Fibroblast of skin of left biceps (primary cell): Measurements from ENCODE around the gene GATAD2A.
"Not testable (repeated sequence)": the region's sequence is repeated elsewhere in the genome, so short reads cannot be mapped to it uniquely, and the experiment has no call there.

ENCODE experiments used
- DNase-seq, 2 experiments: peaks; one replicate each; pipeline ENCODE4 v3.0.0-alpha.2; 2013; ENCODE audit warnings: low read depth in 2 of 2

GATAD2A gene

DNA sequence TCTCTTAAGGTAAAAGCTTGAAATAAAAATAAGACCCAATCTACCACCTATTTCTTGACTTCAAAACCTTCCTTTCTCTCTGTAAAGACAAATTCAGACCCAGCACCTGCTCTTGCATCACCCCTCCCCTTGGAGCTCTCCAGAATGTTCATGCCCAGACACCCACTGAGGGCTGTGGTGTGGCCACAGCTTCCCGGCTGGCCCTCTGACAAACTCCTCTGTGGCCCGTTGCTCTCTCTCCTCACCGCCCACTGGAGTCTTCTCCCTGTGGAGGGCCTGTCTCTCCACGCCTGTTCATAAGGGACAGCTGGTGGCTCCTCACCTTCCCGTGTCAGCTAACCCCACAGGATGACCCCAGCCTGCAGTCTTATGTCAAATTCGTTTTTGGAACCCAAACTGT, 60.7 kb downstream of the GATAD2A start:
- DNase-seq = no peak

DNA sequence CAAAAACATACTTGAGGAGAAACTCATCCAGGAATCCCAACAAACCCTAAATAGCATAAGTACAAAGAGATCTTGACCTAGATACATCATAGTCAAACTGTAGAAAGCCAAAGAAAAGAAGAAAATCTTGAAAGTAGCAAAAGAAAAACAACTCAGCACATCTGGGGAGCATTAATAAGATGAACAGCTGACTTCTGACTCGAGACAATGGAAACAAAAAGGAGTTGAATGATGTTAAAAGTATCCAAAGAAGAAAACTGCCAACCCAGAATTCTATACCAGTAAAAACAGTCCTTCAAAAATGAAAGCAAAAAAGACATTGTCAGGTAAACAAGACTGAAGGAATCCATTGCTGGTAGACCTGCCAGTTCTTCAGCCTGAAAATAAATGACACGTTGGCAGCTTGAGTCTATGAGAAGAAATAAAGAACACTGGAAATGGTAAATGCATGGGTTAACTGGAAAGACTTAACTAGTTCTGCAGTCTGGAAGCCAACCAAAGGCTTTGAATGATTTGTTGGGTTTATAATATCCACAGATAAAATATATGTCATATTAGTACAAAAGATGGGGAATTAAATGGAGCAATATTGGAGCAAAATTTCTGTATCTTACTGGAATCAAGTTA, 63.1 kb downstream of the GATAD2A start:
- no peak for DNase-seq

DNA sequence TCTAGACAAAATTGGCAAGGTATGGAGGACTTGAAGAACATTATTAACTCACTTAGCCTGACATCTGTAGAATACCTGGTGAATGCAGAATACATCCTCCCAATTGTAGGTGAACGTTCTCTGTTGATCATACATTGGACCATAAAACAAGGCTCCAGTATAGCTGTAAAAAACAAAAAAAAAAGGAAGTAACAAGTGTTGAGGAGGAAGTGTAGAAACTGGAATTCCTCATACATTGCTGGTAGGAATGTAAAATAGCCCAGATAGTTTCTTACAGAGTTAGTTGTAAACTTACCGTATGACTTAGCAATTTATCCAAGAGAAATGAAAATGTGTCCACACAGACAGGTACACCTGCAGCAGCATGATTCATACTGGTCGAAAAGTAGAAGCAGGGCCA, 65.1 kb downstream of the GATAD2A start:
- DNase-seq = no peak

DNA sequence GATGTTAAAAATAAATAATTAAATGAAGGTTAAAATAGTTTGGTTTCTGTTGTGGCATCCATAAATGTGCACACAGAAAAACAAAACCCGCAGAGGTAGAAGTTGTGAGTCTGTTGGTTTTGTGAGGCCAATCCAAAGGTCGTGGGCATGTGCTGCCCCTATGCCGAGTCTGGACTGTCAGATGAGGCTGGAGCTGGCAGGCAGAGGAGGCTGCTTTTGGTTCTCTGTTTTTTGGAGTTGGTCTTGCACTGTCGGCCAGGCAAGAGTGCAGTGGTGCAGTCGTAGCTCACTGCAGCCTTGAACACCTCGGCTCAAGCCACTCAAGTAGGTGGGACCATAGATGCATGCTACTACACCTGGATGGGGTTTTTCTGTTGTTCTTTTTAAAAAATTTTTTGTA, 66.2 kb downstream of the GATAD2A start:
- DNase-seq = no peak

DNA sequence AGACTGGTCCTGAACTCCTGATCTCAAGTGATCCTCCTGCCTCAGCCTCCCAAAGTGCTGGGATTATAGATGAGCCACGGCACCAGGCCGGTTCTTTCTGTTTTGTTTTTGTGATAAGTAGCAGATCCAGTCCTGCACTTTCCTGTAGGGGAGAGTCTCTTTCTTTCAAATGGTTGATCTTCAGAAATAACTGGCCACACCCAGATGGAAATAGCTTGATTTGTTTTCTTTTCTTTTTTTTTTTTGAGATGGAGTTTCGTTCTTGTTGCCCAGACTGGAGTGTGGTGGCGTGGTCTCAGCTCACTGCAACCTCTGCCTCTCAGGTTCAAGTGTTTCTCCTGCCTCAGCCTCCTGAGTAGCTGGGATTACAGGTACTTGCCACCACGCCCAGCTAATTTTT, 66.6 kb downstream of the GATAD2A start:
- DNase-seq = not testable (repeated sequence)

DNA sequence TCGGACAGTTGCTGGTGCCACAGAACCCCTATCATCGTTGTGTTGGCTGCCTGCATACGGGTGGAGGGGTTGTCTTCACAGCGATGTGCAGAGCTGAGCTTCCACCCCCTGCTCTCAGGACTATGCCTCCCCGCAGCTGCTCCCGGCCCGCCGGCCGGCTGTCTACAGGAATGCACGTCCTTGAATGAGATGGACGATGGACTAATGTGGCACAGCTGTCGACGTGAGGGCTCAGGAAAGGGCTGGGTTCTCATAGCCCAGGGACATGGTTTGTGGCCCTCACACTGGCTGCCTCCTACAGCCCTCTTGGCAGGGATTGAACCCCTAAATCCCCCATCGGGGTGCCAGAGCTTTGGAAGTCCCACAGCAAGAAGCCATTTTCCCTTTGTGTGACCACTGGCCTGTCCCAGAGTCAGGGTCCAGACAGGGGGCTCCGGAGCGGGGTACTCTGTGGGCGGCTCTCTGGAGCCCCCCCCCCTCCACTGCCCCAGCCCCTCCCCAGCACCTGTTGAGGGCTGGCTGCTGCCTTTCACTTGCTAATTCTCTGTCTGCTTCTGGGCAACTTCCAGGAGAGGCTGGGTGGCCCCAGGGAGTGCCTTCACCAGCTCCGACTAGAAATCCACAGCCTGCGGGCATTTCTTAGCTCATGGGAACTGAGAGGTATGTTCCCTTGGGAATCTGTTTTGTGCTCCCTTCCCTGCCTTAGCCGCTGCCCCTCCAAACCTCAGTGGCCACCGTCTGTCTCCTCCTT, 69.7 kb downstream of the GATAD2A start:
- no peak for DNase-seq

DNA sequence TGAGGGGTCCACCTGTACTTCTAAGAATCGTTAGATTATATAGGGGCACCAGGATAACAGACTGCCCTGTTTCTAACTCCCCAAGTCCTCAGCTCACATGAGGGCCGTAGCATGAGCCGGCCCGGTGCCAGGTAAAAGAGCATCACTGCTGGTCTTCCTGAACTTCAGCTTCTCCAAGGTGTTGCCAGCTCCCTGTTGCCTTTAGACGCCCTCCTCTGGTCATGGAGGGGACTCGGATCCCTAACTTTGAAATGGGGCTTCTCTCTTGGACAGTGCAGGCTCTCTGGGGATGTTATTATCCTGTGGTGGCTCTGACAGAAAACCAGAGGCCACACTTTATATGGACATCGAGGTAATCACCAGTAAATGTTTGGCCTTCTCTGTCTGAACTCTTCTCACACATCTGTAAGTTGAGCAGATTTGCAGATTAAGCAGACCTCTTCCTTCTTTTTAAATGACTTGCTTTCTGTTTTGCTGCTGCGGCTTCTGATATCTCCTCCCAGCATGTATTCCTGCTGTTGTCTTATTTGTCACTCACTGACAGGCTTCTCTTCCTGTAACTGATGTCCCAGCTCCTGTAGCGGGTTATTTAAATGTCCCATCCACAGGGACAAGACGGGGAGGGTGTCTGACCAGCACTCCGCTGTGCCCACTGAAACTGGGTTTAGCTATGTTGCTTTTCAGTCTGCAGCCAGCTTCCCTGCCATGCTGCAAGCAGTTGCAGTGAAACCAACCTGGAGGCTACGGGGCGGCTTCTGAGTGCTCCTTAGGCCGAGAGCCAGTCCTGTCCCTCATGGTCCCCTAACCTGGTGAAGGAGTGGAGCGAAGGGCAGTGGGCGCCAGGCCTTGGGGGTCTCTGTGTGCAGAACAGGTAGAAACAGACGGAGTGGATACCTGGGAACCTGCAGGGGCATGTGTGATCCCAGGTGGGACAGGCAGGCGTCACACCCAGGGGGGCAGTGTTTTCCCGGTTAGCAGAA, 70.7 kb downstream of the GATAD2A start:
- DNase-seq = no peak

DNA sequence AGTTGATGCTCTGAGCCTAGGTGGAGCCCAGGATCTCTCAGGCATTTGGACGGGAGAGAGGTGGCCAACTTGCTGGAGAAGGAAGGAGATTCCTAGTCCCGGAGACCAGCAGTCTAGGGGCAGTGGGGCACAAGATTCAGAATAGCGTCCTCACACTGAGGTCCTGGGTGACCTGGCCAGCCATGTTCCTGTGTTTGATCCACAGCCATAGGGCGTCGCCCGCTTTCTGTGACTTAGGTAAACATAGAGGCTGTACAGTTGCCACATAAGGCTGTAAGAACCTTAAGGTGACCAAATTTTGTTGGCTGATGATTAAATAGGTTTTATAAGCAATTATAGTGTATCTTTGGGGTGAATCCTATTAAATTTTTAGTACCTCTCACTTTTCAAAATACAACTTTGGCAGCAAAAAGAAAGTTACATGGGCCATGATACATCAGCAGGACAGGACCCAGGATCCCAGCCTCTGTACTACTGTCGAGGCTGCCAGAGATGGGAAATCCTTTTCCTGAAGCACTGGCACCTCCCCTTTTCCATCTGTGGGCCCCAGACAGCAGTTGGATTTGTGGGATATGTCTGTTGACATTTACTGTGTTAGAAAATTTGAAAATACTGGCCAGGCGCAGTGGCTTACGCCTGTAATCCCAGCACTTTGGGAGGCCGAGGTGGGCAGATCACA, 72.4 kb downstream of the GATAD2A start:
- no peak for DNase-seq

DNA sequence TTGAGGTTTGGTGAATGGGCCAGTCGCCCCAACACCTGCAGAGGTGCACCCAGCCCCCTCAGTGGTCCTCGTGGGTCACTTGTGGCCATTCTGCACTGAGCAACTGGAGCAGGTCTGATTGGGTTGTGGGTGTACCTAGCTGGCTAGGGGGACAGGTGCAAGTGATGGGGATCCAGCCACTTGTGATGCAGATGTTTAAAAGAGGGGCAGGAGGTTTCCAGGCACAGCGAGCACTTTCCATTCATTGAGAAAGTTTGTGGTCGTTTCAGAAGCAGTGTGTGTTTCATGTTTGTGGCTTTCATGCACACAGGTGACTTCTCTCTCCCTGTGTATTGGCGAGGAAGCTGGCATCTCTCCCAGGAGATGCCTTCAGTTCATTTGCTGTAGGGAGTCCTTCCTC, 75.2 kb downstream of the GATAD2A start:
- DNase-seq = no peak

DNA sequence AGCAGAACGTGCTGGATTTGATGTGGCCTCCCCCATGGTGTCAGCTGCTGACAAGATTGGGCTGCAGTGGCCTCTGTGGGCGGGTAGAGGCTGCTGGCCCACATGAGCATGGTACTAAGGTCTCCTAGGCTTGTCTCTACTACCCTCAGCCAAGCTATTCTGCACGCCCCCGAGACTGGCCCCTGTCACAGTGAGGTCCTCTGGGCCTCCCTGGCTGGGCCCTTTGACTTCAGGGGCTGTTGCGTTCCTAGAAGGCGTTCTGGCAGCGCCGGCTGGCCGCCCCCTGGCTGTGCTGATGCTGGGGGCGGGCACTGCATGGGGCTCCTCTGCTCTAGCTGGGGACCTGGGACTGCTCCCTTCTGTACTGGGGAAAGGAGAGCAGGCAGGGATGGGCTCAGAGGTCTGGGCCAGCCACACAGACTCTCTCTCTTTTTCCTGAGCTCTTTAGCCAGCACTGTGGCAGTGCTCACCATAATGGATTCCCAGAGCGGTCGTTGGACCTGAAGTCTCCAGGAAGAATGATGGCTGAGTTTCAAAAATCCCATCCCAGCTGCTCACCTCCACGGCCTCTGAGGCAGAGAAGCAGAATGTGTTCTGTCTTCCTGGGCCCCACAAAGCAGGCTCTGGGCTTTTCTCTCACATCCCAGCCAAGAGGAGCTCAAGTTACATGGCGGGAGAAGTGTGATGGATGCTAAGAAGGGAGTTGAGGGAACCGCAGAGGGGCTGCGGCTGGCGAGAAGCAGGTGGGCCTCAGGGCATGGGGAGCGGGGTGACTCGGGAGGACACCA, 77.5 kb downstream of the GATAD2A start:
- DNase-seq = no peak

DNA sequence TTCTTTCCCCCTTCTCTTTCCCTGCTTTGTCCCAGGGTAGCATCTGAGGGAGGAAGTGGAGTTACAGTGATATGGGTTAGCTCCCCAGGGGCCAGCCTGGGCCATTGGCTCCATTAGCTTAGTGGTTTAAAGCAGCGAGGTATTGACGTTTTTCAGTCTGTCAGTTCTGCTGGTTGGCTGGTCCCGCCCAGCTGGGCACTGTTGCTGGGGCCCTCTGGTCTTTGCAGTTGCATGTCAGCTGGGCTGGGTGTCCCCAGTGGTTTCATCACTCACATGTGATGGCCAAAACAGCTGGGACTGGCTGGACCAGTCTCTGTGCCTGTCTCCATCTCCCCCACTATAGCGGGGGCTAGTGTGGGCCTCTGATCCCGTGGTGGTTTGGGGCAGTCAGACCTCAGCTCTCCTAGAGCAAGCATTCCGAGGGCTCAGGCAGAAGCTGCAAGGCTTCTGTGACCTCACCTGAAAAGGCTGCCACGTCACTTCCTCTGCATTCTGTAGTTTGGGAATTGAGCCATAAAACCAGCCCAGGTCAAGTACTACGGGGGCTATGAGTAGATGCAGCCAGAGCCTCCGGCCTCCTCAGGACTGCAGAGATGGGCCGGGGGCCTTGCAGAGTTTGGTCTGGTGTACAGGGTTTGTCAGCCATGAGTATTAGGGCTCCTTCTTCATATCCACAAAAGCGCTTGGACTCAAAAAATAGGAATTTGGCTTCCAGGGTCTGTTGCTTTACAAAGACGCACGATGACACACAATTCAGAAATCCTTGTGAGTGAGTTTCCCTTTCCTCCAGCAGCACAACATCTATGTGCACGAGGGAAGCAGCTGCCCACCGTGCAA, 79.9 kb downstream of the GATAD2A start:
- no peak for DNase-seq

DNA sequence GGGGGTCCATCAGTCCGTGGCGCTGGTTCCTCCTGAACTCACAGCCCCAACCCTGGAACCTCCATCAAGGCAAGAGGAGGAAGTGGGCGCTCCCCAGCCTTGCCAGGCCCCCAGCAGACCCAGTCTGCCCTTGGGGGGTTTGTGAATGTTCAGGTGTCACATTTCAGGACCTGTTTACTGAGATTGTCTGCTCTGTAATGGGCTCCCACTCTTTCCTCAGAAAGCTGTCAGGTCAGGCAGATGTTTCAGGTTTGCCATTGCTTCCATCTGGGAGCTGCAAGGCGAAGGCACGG, 80.5 kb downstream of the GATAD2A start:
- no peak for DNase-seq

DNA sequence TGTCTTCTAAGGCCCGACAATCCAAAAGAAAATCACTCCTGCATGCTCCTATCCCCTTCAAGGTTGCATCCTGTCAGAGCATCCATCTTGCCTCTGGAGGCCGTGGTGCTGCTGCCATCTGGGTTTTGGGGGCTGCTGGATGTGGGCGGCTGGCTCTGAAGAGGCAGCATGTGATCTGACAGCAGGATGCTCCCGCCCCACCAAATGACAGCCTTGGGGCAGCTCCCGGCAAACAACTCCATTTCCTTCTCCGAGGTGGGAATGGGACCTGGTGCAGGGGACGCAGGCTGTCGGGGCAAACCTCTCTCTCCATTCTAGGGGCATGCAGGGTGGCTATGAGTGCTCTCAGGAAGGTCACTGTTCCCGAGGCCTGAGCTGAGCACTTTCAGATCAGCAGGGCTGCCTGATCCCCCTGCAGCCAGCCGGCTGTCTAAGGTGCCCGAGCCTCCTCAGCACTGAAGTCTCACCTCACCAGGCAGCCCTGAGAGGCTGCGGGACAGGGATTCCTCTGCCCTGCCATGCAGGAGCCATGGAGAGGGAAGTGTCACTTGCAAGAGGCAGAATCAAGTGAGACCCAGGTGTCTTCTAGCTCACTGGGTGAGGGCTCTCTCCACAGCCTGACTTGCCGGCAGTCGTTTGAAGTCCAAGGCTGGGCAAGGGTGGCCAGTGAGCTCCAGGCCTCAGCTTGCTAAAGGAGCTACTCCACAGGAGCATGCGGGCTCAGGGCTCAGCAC, 81.0 kb downstream of the GATAD2A start:
- DNase-seq = no peak

DNA sequence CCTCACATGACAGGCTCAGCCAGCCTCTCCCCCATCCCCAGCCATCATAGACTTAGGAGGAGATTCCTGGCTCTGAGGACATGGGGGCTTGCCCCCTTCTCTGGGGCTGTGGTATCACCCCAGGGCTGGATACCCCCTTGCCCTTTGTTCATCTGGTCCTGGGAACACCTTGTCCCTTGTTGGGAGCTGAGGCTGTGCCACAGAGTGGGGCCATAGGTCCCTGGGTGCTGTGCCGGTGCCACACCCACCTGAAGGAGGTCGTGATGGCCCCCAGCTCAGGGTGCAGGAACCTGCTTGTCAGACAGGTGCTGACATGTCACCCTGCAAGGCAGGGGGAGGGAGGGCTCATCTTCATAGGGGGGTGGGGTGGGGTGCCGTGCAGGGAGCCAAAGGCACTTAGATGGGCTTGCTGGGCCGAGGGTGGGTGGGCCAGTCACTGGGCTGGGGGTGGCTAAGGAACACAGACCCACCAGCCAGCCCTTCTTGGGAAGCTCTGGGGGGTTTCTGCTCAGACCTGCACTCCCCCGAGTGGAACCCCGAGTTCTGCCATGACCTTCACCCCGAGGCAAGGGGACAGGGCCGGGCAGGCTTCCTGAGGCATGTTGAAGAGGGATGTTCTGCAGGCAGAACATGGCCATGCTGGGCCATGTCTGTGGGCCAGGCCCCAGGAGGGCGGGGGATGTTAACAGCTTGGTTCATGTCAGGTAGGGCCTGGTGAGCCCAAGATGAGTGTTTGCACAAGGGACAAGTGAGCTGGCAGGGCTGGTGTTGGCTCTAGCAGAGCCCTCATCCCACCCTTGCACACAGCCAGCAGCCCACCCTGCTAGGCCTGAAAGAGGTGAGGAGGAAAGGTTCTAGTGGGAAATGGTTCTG, 81.8 kb downstream of the GATAD2A start:
- no peak for DNase-seq

DNA sequence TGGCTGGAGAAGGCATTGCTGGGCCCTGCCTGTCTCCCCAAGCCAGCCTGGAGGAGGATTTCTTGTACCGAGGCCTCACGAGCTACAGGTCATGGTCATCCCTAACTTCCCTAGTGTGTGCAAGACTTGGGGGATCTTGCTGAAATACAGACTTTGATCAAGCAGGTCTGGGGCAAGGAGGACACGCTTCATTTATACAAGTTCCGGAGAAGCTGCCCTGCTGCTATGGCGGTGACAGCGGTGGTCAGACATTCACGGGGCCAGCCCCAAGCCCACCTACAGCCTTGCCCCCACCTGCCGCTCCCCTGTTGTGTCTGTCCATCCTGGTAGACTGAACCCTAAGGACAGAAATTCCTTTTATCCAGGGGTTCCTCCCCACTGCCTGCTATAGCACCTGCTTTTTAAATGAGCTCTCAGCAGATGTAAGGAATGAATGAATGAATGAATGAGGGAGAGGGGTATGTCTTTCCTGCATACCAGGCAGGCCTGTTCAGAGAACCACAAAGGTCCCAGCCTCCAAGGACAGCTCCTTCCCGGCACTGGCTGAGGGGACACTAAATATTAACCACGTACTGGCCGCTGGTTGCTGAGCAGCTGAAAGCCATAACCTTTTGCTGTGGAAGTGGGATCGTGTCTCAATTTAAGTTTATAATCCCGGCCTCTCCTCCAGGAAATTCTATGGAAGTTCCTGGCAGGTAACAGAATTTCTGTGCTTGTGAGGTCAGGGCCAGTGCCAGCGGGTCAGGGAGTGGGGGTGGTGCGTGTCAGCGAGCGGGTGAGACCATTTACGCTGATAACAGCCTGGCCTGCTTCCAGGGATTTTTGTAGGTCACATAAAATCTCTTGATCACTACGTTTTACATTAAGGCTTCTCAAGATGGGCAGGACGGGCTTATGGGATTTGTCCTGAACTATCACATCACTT, 82.7 kb downstream of the GATAD2A start:
- DNase-seq = no peak

DNA sequence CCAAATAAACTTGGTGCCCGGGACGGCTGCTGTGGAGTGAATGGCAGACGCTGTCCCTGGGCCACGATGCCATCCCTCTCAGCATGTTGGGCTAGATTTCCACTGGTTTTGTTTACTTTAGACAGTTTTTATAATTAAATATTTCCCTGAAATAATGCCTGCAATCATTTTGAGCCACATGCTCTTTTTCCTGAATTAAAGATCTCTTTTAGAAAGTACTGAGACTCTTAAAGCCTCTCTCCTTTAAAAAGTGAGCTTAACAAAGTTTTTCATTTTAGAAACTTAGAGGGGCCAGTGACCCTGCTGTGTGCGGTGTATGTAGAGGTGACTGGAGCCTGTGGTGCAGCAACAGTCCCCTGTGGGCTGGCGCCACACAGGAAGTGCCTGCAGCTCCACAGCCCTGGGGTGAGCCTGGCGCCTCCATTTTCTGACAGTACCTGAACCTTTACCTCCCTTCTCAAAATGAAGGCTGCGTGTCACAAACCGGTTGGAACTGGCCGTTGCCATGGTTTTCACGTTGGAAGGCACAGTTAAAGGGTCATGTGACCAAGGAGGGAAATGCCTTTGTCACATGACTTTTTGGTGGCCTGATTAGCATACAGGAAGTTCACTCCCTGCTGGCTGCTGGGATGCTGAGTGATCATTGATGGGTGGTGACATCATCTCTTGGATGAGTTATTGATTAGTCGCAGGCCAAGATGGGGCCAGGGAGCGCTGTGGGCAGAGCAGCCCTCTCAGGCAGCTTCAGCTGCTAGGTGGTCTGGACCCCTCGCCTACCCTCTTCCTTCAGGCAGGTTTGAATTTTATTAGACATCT, 83.6 kb downstream of the GATAD2A start:
- peak; percentile 91 to 94 for DNase-seq

DNA sequence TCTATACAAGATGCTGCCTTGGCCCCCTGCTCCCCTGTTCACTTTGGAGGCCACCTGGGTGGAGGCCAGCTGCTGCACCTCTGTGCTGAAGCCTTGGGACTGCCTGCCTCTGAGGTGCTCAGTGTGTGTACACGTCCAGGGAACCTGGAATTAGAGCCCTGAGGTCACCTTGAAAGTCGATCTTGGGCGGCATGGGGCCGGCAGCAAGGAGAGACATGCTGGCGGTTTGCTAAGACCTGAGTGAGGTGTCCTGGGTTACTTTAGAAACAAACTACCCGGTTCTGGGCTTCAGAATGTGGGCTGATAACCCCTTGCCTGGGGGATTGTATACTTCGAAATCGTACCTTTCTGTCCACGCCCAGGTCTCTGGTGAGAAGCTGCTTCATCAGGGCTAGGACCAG, 84.3 kb downstream of the GATAD2A start:
- DNase-seq = no peak
